ENCODE data around the gene SPOCK3. TPM values are rescaled to one million over a fixed set of nuclear protein-coding genes. Genes with fewer than 3 reads are reported as not detected.

The SPOCK3 gene
- polyA plus RNA-seq, 3 donors, result 0.31 to 1.9 (median 1.2) TPM

GRCh38 chr4:166734797-166735196 is 499.5 kb downstream of the SPOCK3 start:
- 88% methylated on average over 1 of the region's 3 CpGs for WGBS (ENCODE audit: insufficient coverage)
- H3K27me3 ChIP-seq (ENCODE audit: control insufficient read depth in 2 of 2, insufficient read depth in 2 of 2, low read length in 2 of 2), result no peaks in the 10 kb centered on the region
- H2AFZ ChIP-seq (ENCODE audit: insufficient read depth, low read depth, low read length, poor library complexity, severe bottlenecking), result no peak overlapping the region
- no peaks in the 10 kb centered on the region for H3K79me2 ChIP-seq (ENCODE audit: insufficient read depth, low read length)
- TF ChIP-seq, protein P1, sequence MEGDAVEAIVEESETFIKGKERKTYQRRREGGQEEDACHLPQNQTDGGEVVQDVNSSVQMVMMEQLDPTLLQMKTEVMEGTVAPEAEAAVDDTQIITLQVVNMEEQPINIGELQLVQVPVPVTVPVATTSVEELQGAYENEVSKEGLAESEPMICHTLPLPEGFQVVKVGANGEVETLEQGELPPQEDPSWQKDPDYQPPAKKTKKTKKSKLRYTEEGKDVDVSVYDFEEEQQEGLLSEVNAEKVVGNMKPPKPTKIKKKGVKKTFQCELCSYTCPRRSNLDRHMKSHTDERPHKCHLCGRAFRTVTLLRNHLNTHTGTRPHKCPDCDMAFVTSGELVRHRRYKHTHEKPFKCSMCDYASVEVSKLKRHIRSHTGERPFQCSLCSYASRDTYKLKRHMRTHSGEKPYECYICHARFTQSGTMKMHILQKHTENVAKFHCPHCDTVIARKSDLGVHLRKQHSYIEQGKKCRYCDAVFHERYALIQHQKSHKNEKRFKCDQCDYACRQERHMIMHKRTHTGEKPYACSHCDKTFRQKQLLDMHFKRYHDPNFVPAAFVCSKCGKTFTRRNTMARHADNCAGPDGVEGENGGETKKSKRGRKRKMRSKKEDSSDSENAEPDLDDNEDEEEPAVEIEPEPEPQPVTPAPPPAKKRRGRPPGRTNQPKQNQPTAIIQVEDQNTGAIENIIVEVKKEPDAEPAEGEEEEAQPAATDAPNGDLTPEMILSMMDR (IDR thresholded peaks at IDR 0.05), result no peak
- H3K4me1 ChIP-seq (ENCODE audit: control insufficient read depth in 1 of 2, insufficient read depth in 2 of 2, low read length in 2 of 2), result no peaks in the 10 kb centered on the region
- no peaks in the 10 kb centered on the region for H3K36me3 ChIP-seq (replicated peaks in 1 of 2; ENCODE audit: control insufficient read depth in 1 of 2, insufficient read depth in 2 of 2, low read length in 2 of 2)
- Mint-ChIP-seq H3K27ac (no peak overlapping the region), H3K27me3 (ENCODE audit: low read depth in 3 of 3) (peaks cover 0 to 2% (median 0%) of the 10 kb centered on the region in 3 donors), H3K36me3 (no peaks in the 10 kb centered on the region), H3K9me3 (peaks cover 0 to 4% (median 0%) of the 10 kb centered on the region in 7 donors), H3K4me3 (no peak overlapping the region), H3K4me1 (no peaks in the 10 kb centered on the region)
- no peak overlapping the region for H3K4me3 ChIP-seq (replicated peaks in 1 of 3; ENCODE audit: low read depth in 2 of 3, low read length in 3 of 3)
- H3K4me2 ChIP-seq (replicated peaks; ENCODE audit: extremely low read depth, low read length, poor library complexity, severe bottlenecking), result no peak overlapping the region
- no peak overlapping the region for H3K9ac ChIP-seq (ENCODE audit: insufficient read depth, low read length, poor library complexity, severe bottlenecking)
- H3K9me3 ChIP-seq (replicated peaks in 1 of 2; ENCODE audit: control insufficient read depth in 1 of 2, insufficient read depth in 1 of 2, low read length in 2 of 2), result peaks cover 0 to 4% of the 10 kb centered on the region in 2 donors
- H3K27ac ChIP-seq (ENCODE audit: low read depth in 1 of 2, low read length in 2 of 2), result no peak overlapping the region
- no peaks in the 10 kb centered on the region for H4K20me1 ChIP-seq (ENCODE audit: insufficient read depth, low read length)
- no peak for DNase-seq
- intact Hi-C loops (cut with micrococcal nuclease), result no loop called here

- H3K4me2 ChIP-seq (replicated peaks; ENCODE audit: extremely low read depth, low read length, poor library complexity, severe bottlenecking), result no peak overlapping the region
- no peak overlapping the region for H3K4me3 ChIP-seq (replicated peaks in 1 of 3; ENCODE audit: low read depth in 2 of 3, low read length in 3 of 3)
- H3K4me3 Mint-ChIP-seq, result no peak overlapping the region
- no peaks in the 10 kb centered on the region for H3K27me3 ChIP-seq (ENCODE audit: control insufficient read depth in 2 of 2, insufficient read depth in 2 of 2, low read length in 2 of 2)
- no peak overlapping the region for H3K27ac ChIP-seq (ENCODE audit: low read depth in 1 of 2, low read length in 2 of 2)
- TF ChIP-seq, protein P1 (IDR thresholded peaks at IDR 0.05), result no peak
- no peak overlapping the region for H3K9ac ChIP-seq (ENCODE audit: insufficient read depth, low read length, poor library complexity, severe bottlenecking)
- no peaks in the 10 kb centered on the region for H3K4me1 Mint-ChIP-seq
- no peak for DNase-seq
- H3K27ac Mint-ChIP-seq, result no peak overlapping the region
- H2AFZ ChIP-seq (ENCODE audit: insufficient read depth, low read depth, low read length, poor library complexity, severe bottlenecking), result no peak overlapping the region
- H3K36me3 ChIP-seq (replicated peaks in 1 of 2; ENCODE audit: control insufficient read depth in 1 of 2, insufficient read depth in 2 of 2, low read length in 2 of 2), result no peaks in the 10 kb centered on the region
- intact Hi-C loops (cut with micrococcal nuclease), result no loop called here
- H4K20me1 ChIP-seq (ENCODE audit: insufficient read depth, low read length), result no peaks in the 10 kb centered on the region
- no peaks in the 10 kb centered on the region for H3K27me3 Mint-ChIP-seq (ENCODE audit: low read depth in 3 of 3)
- no peaks in the 10 kb centered on the region for H3K4me1 ChIP-seq (ENCODE audit: control insufficient read depth in 1 of 2, insufficient read depth in 2 of 2, low read length in 2 of 2)
- H3K9me3 ChIP-seq (replicated peaks in 1 of 2; ENCODE audit: control insufficient read depth in 1 of 2, insufficient read depth in 1 of 2, low read length in 2 of 2), result no peaks in the 10 kb centered on the region
- H3K9me3 Mint-ChIP-seq, result peaks cover 0 to 4% (median 0%) of the 10 kb centered on the region in 7 donors
- no peaks in the 10 kb centered on the region for H3K79me2 ChIP-seq (ENCODE audit: insufficient read depth, low read length)
- H3K36me3 Mint-ChIP-seq, result no peaks in the 10 kb centered on the region
- no CpG with 5 or more reads among the region's 3 CpGs for WGBS (ENCODE audit: insufficient coverage)
These were observed 500.6 kb downstream of the SPOCK3 start for GRCh38 chr4:166733686-166734085.

All from CD14-positive monocyte (primary cell).